GM12801 (cell line): ENCODE measurements around the gene CD27.

ENCODE experiments used
- TF ChIP-seq, protein P1 (sequence below): IDR thresholded peaks from one replicate; pipeline ENCODE4 v1.5.1; 2011; ENCODE audit warnings: control low read depth; ENCODE audit not compliant: insufficient read length; ENCODE audit errors: extremely low read depth

Gene CD27

DNA sequence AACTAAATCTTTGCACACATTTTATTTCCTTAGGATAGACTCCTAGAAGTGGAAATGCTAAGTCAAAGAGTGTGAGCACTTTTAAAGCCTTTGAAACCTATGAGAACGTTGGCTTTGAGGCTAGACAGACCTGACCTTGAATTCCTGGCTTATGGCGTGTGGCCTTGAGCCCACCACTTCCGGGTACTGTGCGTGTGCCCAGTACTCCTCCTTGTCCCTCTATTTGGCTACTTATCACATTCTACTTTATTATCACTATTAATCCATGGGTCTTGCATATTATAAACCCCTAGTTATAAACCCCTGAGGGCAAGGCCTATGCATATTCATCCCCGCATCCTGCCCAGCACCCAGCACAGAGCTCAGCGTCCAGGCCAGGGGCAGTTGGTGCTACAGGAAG lies 26.0 kb upstream of the CD27 start:
- TF ChIP-seq, protein P1, sequence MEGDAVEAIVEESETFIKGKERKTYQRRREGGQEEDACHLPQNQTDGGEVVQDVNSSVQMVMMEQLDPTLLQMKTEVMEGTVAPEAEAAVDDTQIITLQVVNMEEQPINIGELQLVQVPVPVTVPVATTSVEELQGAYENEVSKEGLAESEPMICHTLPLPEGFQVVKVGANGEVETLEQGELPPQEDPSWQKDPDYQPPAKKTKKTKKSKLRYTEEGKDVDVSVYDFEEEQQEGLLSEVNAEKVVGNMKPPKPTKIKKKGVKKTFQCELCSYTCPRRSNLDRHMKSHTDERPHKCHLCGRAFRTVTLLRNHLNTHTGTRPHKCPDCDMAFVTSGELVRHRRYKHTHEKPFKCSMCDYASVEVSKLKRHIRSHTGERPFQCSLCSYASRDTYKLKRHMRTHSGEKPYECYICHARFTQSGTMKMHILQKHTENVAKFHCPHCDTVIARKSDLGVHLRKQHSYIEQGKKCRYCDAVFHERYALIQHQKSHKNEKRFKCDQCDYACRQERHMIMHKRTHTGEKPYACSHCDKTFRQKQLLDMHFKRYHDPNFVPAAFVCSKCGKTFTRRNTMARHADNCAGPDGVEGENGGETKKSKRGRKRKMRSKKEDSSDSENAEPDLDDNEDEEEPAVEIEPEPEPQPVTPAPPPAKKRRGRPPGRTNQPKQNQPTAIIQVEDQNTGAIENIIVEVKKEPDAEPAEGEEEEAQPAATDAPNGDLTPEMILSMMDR: no peak

DNA sequence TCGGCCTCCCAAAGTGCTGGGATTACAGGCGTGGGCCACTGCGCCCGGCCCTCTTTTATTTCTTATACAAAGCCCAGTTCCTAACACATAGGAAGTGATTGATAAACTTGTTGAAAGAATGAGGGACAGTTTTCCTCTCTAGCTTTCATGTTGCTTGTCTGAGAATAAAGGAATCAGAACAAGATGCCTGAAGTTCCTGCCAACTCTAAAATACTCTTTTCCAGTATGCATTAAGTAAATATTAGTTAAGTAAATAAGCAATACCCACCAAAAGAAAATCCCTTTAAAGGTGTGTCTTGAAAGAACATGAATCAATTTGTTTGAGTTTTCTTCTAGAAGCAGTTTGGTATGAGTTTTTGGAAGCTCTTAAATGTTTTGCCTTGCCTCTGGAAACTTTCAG lies 24.4 kb upstream of the CD27 start:
- TF ChIP-seq, protein P1: no peak

DNA sequence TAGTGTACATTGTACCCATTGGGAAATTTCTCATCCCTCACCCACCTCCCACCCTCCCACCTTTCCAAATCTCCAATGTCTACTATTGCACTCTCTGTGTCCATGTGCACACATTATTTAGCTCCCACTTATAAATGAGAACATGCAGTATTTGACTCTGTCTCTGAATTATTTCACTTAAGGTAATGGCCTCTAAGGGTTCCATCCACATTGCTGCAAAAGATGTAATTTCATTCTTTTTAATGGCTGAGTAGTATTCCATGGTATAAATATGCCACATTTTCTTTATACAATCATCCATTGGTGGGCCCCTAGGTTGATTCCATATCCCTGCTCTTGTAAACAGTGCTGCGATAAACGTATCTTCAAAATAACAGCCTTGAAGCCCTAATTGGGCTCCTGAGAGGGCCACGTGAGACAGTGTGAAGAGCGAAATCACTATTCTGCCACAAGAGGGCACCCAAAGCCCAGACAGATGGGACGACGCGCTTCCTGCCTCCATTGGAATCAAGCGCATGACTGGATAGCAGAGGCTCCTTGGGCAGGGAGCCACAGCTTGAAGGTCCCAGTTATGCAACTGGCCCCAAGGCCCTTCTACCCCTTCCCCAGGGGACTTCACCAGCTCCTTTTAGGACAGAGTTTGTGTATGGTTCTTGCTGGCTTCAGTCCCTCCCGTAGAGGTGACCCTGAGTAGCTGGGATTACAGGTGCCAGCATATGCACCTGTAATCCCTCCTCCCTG lies 21.3 kb upstream of the CD27 start:
- TF ChIP-seq, protein P1: no peak

DNA sequence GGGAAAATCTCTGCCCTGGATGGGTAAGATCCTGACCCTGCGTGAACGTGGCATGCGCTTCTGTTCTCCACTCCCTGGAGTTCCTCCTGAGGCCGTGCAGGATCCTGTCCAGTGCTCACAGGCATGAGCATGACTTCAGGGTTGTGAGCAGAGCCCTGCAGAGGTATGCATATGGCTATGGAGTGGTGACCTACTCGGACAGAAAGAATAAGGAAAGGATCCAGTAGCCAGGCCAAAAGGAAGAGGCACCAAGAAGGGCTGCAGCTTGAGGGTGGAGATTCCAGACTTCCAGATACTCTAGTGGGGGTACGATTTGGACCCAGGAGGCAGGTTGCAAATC lies 20.8 kb upstream of the CD27 start:
- TF ChIP-seq, protein P1: no peak

- TF ChIP-seq, protein P1: no peak
These were observed 19.9 kb upstream of the CD27 start for GRCh38 chr12:6424866-6425265.

- TF ChIP-seq, protein P1: no peak
These were observed 18.9 kb upstream of the CD27 start for GRCh38 chr12:6425590-6426531.

DNA sequence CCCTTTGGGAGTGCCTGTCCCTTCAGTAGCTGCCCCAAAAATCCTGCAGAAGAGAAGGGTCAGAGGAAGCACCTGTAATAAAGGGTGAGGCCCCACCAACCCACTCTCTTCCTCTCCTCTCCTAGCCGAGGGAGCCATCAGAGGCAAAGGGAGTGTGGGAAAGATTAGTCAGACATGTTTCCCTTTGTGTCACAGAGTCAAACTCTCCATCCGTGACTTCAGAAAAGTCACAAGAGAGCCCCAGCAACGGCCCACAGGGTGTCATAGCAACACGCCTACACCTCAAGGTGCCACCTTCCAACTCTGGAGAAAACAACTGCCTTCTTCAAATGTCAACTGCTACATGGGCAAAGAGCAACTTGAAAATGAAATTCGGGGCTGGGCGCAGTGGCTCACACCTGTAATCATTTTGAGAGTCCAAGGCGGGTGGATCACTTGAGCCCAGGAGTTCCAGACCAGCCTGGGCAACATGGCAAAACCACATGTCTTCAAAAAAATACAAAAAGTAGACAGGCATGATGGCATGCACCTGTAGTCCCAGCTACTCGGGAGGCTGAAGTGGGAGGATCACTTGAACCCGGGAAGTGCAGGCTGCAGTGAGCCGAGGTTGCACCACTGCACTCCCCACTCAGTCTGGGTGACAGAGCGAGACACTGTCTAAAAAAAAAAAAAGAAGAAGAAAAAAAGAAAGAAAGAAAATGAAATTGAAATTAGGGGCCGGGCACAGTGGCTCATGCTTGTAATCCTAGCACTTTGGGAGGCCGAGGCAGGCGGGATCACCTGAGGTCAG lies 17.7 kb upstream of the CD27 start:
- TF ChIP-seq, protein P1: no peak
